ENCODE results near the gene VDAC2. TPM values are rescaled to one million over a fixed set of nuclear protein-coding genes. Genes with fewer than 3 reads are reported as not detected.
"Not testable (repeated sequence)": the region's sequence is repeated elsewhere in the genome, so short reads cannot be mapped to it uniquely, and the experiment has no call there.

VDAC2 gene
- polyA plus RNA-seq, 1 experiment = 80.9 TPM

GRCh38 chr10:75180592-75180991, 30.0 kb upstream of the VDAC2 start:
- POLR2A ChIA-PET = no interaction called here
- TF ChIP-seq, protein P1, sequence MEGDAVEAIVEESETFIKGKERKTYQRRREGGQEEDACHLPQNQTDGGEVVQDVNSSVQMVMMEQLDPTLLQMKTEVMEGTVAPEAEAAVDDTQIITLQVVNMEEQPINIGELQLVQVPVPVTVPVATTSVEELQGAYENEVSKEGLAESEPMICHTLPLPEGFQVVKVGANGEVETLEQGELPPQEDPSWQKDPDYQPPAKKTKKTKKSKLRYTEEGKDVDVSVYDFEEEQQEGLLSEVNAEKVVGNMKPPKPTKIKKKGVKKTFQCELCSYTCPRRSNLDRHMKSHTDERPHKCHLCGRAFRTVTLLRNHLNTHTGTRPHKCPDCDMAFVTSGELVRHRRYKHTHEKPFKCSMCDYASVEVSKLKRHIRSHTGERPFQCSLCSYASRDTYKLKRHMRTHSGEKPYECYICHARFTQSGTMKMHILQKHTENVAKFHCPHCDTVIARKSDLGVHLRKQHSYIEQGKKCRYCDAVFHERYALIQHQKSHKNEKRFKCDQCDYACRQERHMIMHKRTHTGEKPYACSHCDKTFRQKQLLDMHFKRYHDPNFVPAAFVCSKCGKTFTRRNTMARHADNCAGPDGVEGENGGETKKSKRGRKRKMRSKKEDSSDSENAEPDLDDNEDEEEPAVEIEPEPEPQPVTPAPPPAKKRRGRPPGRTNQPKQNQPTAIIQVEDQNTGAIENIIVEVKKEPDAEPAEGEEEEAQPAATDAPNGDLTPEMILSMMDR (IDR thresholded peaks at IDR 0.05; ENCODE audit: insufficient read depth, low read depth, low read length) = no peak
- Histone ChIP-seq H3K27me3 (ENCODE audit: control insufficient read depth, insufficient read depth, low read length) (no peaks in the 10 kb centered on the region), H3K4me3 (ENCODE audit: low read depth, low read length) (no peak overlapping the region), H3K36me3 (ENCODE audit: control insufficient read depth, insufficient read depth, low read length) (peaks cover 6% of the 10 kb centered on the region)
- DNase-seq (ENCODE audit: low read depth) = no peak
- CTCF ChIA-PET = interaction anchor here (16.5 kb wide), 1 partner anchor 51 kb away, joined by 292 read pairs; the partner anchor contains the start of gene COMTD1

- TF ChIP-seq, protein P1 (IDR thresholded peaks at IDR 0.05; ENCODE audit: insufficient read depth, low read depth, low read length) = no peak
- H3K4me3 ChIP-seq (ENCODE audit: low read depth, low read length) = no peak overlapping the region
- ChIA-PET CTCF (interaction anchor here (16.5 kb wide), 1 partner anchor 50 kb away, joined by 292 read pairs; the partner anchor contains the start of gene COMTD1), POLR2A (no interaction called here)
- DNase-seq (ENCODE audit: low read depth) = no peak
- peaks cover 4% of the 10 kb centered on the region for H3K36me3 ChIP-seq (ENCODE audit: control insufficient read depth, insufficient read depth, low read length)
- H3K27me3 ChIP-seq (ENCODE audit: control insufficient read depth, insufficient read depth, low read length) = no peaks in the 10 kb centered on the region
Measured at GRCh38 chr10:75181073-75181472, 29.5 kb upstream of the VDAC2 start.

DNA sequence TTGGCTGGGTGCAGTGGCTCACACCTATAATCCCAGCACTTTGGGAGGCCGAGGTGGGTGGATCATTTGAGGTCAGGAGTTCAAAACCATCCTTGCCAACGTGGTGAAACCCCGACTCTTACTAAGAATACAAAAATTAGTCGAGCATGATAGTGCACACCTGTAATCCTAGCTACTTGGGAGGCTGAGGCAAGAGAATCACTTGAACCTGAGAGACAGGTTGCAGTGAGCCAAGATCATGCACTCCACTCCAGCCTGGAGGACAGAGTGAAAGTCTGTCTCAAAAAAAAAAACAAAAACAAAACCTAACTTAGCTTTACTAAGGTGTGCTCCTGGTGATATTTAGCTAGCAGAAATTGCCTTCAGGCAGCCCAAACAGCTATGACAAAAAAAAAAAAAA, 24.3 kb upstream of the VDAC2 start:
- Histone ChIP-seq H3K36me3 (ENCODE audit: control insufficient read depth, insufficient read depth, low read length) (no peaks in the 10 kb centered on the region), H3K4me3 (ENCODE audit: low read depth, low read length) (no peak overlapping the region), H3K27me3 (ENCODE audit: control insufficient read depth, insufficient read depth, low read length) (no peaks in the 10 kb centered on the region)
- ChIA-PET CTCF (interaction anchor here (2.6 to 16.5 kb wide), 2 partner anchors 7 to 45 kb away, joined by 12 to 292 read pairs; partner anchors contain the start of gene COMTD1), POLR2A (no interaction called here)
- no peak for DNase-seq (ENCODE audit: low read depth)
- TF ChIP-seq, protein P1 (IDR thresholded peaks at IDR 0.05; ENCODE audit: insufficient read depth, low read depth, low read length) = no peak

- no peaks in the 10 kb centered on the region; the same call in 1 of the 2 replicates for H3K36me3 ChIP-seq (ENCODE audit: control insufficient read depth, insufficient read depth, low read length)
- no peak overlapping the region for H3K4me3 ChIP-seq (ENCODE audit: low read depth, low read length)
- POLR2A ChIA-PET = interaction anchor here (0.6 kb wide), 2 partner anchors 44 to 48 kb away, joined by 8 to 9 read pairs; partner anchors contain the start of gene COMTD1
- CTCF ChIA-PET = interaction anchor here (0.6 to 16.5 kb wide), 18 partner anchors 9 to 43 kb away, joined by 3 to 292 read pairs (median 3); partner anchors contain the start of genes COMTD1 and VDAC2
- DNase-seq (ENCODE audit: low read depth) = no peak
- H3K27me3 ChIP-seq (ENCODE audit: control insufficient read depth, insufficient read depth, low read length) = no peaks in the 10 kb centered on the region
- TF ChIP-seq, protein P1 (IDR thresholded peaks at IDR 0.05; ENCODE audit: insufficient read depth, low read depth, low read length) = peak; percentile 84
Measured at GRCh38 chr10:75187961-75188426, 22.6 kb upstream of the VDAC2 start.

DNA sequence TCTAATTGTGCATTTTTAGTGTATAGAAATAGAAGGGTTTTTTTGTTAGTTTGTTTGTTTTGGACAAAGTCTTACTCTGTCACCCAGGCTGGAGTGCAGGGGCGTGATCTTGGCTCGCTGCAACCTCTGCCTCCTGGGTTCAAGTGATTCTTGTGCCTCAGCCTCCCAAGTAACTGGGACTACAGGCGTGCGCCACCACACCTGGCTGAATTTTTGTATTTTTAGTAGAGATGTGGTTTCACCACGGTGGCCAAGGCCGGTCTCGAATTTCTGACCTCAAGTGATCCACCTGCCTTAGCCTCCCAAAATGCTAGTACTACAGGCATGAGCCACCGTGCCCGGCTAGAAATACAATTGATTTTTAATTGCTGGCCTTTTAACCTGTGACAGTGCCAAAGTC, 22.1 kb upstream of the VDAC2 start:
- CTCF ChIA-PET = interaction anchor here (0.6 to 16.5 kb wide), 17 partner anchors 9 to 43 kb away, joined by 3 to 292 read pairs (median 3); partner anchors contain the start of genes COMTD1 and VDAC2
- H3K36me3 ChIP-seq (ENCODE audit: control insufficient read depth, insufficient read depth, low read length); H3K27me3 ChIP-seq (ENCODE audit: control insufficient read depth, insufficient read depth, low read length); POLR2A ChIA-PET; H3K4me3 ChIP-seq (ENCODE audit: low read depth, low read length); DNase-seq (ENCODE audit: low read depth): not testable (repeated sequence)

Data from BJ (cell line).